Islet of Langerhans (tissue), 1 donor: ENCODE data around the gene STARD10.
"Not testable (repeated sequence)": the region's sequence is repeated elsewhere in the genome, so short reads cannot be mapped to it uniquely, and the experiment has no call there.

Experiments
- FAIRE-seq: peaks from one replicate; lab custom pipeline; 2011; peaks lifted over from hg19 to GRCh38; lab: Jason Lieb, UNC

STARD10 gene

DNA sequence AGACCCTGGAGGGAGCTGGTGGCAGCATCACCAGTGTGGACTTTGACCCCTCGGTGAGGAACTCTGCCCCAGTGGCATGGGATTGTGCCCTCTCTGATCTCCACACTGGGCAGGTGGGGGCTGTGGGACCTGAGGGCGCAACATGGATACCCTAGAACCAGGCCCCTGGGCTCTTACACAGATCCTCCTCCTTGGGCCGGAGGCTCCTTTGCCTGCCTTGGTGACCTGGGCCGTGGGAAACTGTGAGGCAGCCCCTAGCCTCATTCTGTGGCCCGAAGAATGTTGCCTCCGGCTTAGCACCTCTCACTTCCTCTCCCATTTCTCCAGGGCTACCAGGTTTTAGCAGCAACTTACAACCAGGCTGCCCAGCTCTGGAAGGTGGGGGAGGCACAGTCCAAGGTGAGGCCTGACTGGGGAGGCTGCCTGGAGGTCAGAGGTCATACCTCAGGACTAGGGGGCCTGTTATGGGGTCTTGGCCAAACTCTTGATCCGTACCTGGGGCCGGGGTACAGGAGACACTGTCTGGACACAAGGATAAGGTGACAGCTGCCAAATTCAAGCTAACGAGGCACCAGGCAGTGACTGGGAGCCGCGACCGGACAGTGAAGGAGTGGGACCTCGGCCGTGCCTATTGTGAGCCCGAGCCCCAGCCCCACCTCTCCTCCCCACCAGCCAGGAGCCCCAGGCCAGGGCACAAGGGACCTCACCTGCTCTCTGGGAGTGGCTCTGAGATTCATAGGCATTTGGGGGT is 32.5 kb upstream of the STARD10 start:
- FAIRE-seq: no peak

DNA sequence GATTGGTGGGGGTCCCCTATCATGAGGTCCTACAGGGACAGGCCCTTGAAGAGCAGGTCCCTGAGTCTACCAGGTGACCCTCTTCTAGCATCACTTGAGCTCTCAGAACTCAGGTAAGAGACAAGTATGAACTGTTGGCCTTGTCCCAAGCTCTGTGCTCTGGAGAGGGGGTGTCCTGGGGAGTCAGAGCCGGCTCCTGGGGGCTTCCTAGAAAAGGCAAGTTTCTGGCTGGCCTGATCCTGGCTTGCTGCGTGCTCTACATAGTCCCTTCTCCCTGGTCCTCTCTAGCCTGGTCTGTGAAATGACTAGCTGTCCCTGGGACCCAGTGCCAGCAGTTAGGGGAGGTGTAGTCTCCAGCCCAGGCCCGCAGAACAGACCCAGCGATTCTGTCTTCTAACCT is 31.8 kb upstream of the STARD10 start:
- no peak for FAIRE-seq

- no peak for FAIRE-seq
Observed at GRCh38 chr11:72824811-72825505, 31.1 kb upstream of the STARD10 start.

DNA sequence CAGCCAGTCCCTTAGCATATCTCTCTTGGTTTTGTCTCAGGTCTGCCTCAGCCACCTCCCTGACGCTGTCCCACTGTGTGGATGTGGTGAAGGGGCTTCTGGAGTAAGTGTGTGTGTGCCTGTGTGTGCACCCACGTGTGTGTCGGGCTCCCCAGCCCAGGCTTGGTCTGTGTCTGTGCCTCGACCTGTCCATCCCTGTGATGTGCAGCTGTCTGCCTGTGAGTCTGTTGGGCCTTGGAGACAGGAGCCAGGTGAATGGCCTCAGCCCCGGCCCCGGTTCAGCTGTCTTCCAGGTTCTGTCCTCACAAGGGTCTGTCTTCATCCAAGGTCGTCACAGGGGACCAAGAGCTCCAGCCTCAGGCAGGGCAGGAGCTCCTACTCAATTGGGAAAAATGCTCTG is 30.2 kb upstream of the STARD10 start:
- no peak for FAIRE-seq

DNA sequence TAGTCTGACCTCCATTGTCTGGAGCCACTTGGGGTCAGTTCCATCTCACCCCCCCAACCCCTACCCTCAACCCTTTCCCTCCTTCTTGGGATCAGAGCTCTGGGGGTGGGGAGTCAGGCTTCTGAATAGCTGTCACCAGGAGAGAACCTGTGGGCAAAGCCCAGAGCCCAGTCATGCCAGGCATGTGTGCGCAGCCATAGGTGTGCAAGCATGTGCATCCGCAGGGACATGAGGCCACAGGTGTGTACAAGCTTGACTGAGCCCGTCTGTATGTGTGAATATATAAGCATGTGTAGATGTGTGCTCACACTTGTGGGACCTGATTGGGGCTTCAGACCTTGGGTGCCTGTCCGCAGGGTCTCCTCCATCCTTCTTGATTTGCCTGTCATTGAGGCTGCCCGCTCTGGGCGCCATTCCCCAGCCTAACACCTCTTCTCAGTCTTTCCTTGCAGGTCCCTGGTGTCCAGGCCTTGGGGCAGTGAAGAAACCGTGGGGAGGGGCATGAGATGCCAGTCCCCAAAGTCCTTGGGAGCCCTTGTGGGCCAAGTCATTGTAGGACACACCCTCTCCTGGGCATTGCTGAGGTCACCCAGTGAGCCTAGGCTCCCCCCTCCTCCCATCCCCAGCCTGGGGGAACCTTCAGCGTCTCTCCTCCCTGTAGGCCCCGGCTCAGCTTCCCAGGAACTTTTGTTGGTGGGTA is 29.4 kb upstream of the STARD10 start:
- FAIRE-seq: no peak

GRCh38 chr11:72821920-72822799 is 28.3 kb upstream of the STARD10 start:
- no peak for FAIRE-seq

DNA sequence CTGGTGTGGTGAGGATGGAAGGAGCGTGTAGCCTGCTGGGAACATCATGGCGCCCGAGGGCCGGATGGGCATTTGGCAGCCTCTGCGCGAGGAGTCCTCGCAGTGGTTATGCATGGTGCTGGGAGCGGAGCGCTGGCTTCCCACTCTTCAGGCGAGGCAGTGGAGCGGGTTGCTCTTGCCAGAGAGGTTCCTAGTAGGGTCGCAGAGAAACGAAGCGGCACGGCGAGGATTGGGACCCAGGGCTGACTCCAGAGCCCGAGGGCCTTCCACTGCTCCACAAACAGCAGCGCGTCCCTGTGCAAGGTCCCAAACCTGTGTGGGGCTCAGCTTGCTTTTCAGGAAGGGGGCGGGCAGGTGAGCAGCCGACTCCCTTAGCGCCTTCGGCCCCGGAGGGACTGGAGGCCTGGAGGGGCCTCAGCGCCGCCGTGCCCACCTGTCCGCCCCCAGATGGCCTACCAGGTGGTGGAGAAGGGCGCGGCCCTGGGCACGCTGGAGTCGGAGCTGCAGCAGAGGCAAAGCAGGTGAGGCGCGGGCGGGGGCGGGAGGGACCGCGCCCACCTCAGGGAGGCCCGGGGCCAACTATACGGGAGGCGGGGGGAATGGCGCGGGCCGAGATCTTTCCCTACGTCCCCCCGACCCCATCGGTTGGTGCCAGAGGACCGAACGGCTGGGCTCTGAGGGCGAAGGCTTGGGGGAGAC is 27.5 kb upstream of the STARD10 start:
- no peak for FAIRE-seq

DNA sequence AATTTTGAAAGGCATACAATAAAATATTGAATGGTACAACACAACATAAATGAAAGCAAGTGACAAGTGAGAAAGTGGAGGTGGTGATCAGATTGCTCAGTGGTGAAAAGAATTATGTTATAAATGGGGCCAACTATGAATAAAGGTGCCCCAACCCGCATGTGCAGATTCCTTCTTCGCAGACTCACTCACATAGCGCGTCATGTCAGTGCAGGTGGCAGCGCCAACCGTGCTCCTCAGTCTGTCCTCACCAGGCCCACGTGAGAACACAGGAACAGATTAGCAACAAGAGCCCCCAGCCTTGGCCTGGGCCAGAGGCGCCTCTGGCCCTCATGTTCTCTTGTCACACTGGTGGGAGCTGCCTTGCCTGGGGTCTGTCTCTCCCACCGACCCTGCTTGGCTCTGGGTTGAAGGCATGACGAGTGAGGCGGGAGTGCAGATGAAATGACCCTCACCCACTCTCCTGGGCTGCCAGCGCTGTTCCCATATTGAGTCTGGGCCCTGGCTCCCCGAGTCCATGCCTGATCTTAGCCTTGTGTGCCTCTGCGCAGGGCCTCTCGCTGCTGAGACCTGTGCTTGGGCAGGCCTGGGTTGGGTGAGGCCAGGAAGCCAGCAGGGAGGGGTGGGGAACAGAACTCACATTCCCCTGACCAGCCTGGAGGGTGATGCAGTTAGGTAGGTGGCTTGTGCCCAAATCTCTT is 26.7 kb upstream of the STARD10 start:
- FAIRE-seq: no peak

- no peak for FAIRE-seq
Observed at GRCh38 chr11:72818971-72819370, 25.1 kb upstream of the STARD10 start.

DNA sequence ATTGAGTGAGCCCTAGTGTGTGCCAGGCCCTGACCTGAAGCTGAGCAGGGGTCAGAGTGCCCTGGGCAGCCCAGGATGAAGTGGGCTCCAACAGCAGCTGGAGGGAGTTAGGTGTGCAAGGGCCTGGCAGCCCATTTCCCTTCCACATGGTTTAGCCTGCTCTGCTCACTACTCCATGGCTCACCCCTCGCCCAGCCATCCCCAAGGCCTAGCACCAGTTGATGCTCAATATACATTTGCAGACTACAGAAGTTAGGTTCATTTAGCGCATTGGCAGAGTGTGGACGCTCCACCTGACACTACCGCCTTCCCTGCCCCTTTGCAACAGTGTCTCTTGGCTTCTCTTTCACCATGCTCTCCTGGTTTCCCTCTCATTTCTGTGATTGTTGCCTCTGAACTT is 24.1 kb upstream of the STARD10 start:
- no peak for FAIRE-seq

DNA sequence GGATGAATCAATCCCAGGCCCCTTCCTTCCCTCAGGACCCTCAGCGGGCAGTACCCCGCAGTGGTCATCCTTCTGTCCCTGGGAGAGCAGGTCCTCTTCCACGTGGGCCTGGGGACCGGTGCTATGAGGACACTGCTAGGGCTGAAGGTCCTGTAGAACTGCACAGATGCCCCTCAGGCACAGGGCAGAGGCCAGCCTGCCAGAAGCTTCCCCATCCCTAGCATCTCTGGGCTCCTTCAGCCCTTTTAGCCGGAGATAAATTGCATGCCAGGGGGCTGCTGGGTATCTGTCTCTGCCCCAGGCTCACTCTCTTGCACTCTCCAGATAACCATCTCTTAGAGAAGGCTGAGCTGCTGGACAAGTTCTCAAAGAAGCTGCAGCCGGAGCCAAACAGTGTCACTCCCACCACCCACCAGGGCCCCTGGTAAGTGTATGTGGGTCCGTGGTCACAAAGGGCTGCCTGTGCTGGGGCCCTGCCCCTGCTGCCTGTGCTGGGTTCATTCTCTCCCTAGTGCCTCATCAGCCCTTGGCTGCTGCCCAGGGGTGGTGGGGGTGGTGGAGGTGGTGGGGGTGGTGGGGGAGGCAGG is 22.6 kb upstream of the STARD10 start:
- no peak for FAIRE-seq

- FAIRE-seq: no peak
Observed at GRCh38 chr11:72815110-72815618, 21.3 kb upstream of the STARD10 start.

GRCh38 chr11:72814286-72815109 is 20.7 kb upstream of the STARD10 start, which contains the start of gene ATG16L2:
Gene ATG16L2 (plus strand): TSS chr11:72814411. CDS start chr11:72814446, 35 bp downstream.
- no peak for FAIRE-seq

- no peak for FAIRE-seq
Observed at GRCh38 chr11:72813740-72814285, 20.0 kb upstream of the STARD10 start.

GRCh38 chr11:72812967-72813739 is 19.3 kb upstream of the STARD10 start:
- FAIRE-seq: no peak

- no peak for FAIRE-seq
Observed at GRCh38 chr11:72812604-72812966, 18.7 kb upstream of the STARD10 start.

DNA sequence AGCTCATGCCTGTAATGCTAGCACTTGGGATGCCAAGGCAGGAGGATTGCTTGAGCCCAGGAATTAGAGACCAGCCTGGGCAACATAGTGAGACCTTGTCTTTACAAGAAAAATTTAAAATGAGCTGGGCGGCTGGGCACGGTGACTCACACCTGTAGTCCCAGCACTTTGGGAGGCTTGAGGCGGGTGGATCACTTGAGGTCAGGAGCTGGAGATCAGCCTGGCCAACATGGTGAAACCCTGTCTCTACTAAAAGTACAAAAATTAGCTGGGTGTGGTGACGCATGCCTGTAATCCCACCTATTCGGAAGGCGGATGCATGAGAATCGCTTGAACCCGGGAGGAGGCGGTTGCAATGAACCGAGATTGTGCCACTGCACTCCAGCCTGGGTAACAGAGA is 17.8 kb upstream of the STARD10 start:
- not testable (repeated sequence) for FAIRE-seq

GRCh38 chr11:72808331-72808798 is 14.5 kb upstream of the STARD10 start:
- FAIRE-seq: no peak
